H9 (cell line): ENCODE measurements around the gene PRSS56. TPM values are rescaled to one million over a fixed set of nuclear protein-coding genes. Genes with fewer than 3 reads are reported as not detected.

ENCODE experiments used
- DNase-seq: peaks from one replicate; pipeline ENCODE4 v3.0.0-alpha.2; 2017
- H2AFZ ChIP-seq: one replicate; pipeline ENCODE4 v1.6.1; 2013; ENCODE audit warnings: mild to moderate bottlenecking, low read length, control low read depth, moderate library complexity
- H2AK5ac ChIP-seq: 2 replicates; pipeline ENCODE4 v1.6.1; 2013; ENCODE audit warnings: low read length, control low read depth, mixed read lengths; ENCODE audit not compliant: insufficient read length
- H2BK120ac ChIP-seq: one replicate; pipeline ENCODE4 v1.6.1; 2013; ENCODE audit warnings: low read depth, mild to moderate bottlenecking, low read length, control low read depth, inconsistent platforms; ENCODE audit not compliant: poor library complexity, severe bottlenecking
- H2BK12ac ChIP-seq: 2 replicates; pipeline ENCODE4 v1.6.1; 2013; ENCODE audit warnings: low read length, control low read depth, mixed read lengths, low read depth; ENCODE audit not compliant: insufficient read length
- H2BK15ac ChIP-seq: 2 replicates; pipeline ENCODE4 v1.6.1; 2013; ENCODE audit warnings: low read depth, low read length, control low read depth
- H2BK20ac ChIP-seq: one replicate; pipeline ENCODE4 v1.6.1; 2013; ENCODE audit warnings: low read depth, mild to moderate bottlenecking, low read length, control low read depth, inconsistent platforms; ENCODE audit not compliant: poor library complexity, severe bottlenecking
- H2BK5ac ChIP-seq: 2 replicates; pipeline ENCODE4 v1.6.1; 2013; ENCODE audit warnings: low read length, control low read depth, mixed read lengths; ENCODE audit not compliant: insufficient read length
- H3K14ac ChIP-seq: 2 replicates; pipeline ENCODE4 v1.6.1; 2013; ENCODE audit warnings: low read length, control low read depth; ENCODE audit not compliant: insufficient read depth
- H3K18ac ChIP-seq: 2 replicates; pipeline ENCODE4 v1.6.1; 2013; ENCODE audit warnings: low read depth, mild to moderate bottlenecking, mixed read lengths, low read length, control low read depth; ENCODE audit not compliant: insufficient read length
- H3K23ac ChIP-seq: 2 replicates; pipeline ENCODE4 v1.6.1; 2013; ENCODE audit warnings: low read length, control low read depth, mixed read lengths, low read depth; ENCODE audit not compliant: insufficient read length
- H3K23me2 ChIP-seq: 2 replicates; pipeline ENCODE4 v1.6.1; 2013; ENCODE audit warnings: low read depth, mild to moderate bottlenecking, mixed read lengths, low read length, control low read depth; ENCODE audit not compliant: insufficient read length, poor library complexity, severe bottlenecking
- H3K27ac ChIP-seq: 2 replicates; pipeline ENCODE4 v1.5.1; 2013; ENCODE audit warnings: low read length, control low read depth, mixed read lengths, low read depth; ENCODE audit not compliant: insufficient read length
- H3K27me3 ChIP-seq: 2 replicates; pipeline ENCODE4 v1.6.1; 2013; ENCODE audit warnings: low read length, control low read depth, inconsistent platforms; ENCODE audit not compliant: insufficient read depth
- H3K4ac ChIP-seq: 2 replicates; pipeline ENCODE4 v1.6.1; 2013; ENCODE audit warnings: low read depth, mild to moderate bottlenecking, control low read depth, inconsistent platforms, low read length, moderate library complexity
- H3K4me1 ChIP-seq: 2 replicates; pipeline ENCODE4 v1.6.1; 2013; ENCODE audit warnings: low read length, control low read depth, inconsistent platforms; ENCODE audit not compliant: insufficient read depth
- H3K4me2 ChIP-seq: 2 replicates; pipeline ENCODE4 v1.6.1; 2013; ENCODE audit warnings: low read length, control low read depth, mixed read lengths; ENCODE audit not compliant: insufficient read length, insufficient read depth
- H3K56ac ChIP-seq: 2 replicates; pipeline ENCODE4 v1.6.1; 2013; ENCODE audit warnings: low read depth, mild to moderate bottlenecking, mixed read lengths, low read length, control low read depth; ENCODE audit not compliant: insufficient read length
- H3K79me1 ChIP-seq: 2 replicates; pipeline ENCODE4 v1.6.1; 2013; ENCODE audit warnings: low read depth, mild to moderate bottlenecking, moderate library complexity, low read length, control low read depth, inconsistent platforms; ENCODE audit not compliant: insufficient read depth, poor library complexity, severe bottlenecking
- H3K79me2 ChIP-seq: 2 replicates; pipeline ENCODE4 v1.6.1; 2013; ENCODE audit warnings: low read length, control low read depth, inconsistent platforms; ENCODE audit not compliant: insufficient read depth
- H3K9ac ChIP-seq: 2 replicates; pipeline ENCODE4 v1.6.1; 2013; ENCODE audit warnings: low read length, control low read depth, mixed read lengths; ENCODE audit not compliant: insufficient read length; ENCODE audit errors: extremely low read depth
- H3K9me3 ChIP-seq: one replicate; pipeline ENCODE4 v1.6.1; 2013; ENCODE audit warnings: low read depth, low read length, inconsistent platforms; ENCODE audit not compliant: control insufficient read depth
- H3T11ph ChIP-seq: one replicate; pipeline ENCODE4 v1.6.1; 2013; ENCODE audit warnings: mild to moderate bottlenecking, low read length, control low read depth, inconsistent platforms
- H4K20me1 ChIP-seq: one replicate; pipeline ENCODE4 v1.6.1; 2013; ENCODE audit not compliant: control insufficient read depth, insufficient read length, insufficient read depth
- H4K5ac ChIP-seq: 2 replicates; pipeline ENCODE4 v1.6.1; 2013; ENCODE audit warnings: low read depth, mild to moderate bottlenecking, mixed read lengths, low read length, control low read depth; ENCODE audit not compliant: insufficient read length
- H4K8ac ChIP-seq: replicated peaks from 2 replicates; pipeline ENCODE4 v1.6.1; 2013; ENCODE audit warnings: low read length, control low read depth, mixed read lengths, low read depth; ENCODE audit not compliant: insufficient read length
- H4K91ac ChIP-seq: 2 replicates; pipeline ENCODE4 v1.6.1; 2013; ENCODE audit warnings: low read depth, mild to moderate bottlenecking, moderate library complexity, mixed read lengths, low read length, control low read depth; ENCODE audit not compliant: insufficient read length
- H3K27ac Mint-ChIP-seq, 3 experiments: 2 replicates in 2 of 3; 3 replicates in 1 of 3; pipeline ENCODE4 v1.8.0; 2020 to 2021; ENCODE audit warnings: mixed read lengths in 3 of 3, mild to moderate bottlenecking in 1 of 3, moderate library complexity in 1 of 3
- H3K27me3 Mint-ChIP-seq: 2 replicates; pipeline ENCODE4 v1.8.0; 2021; ENCODE audit warnings: low read depth, mild to moderate bottlenecking, moderate library complexity, mixed read lengths
- H3K36me3 Mint-ChIP-seq, 3 experiments: 2 replicates in 2 of 3; 3 replicates in 1 of 3; pipeline ENCODE4 v1.8.0; 2020 to 2021; ENCODE audit warnings: low read depth in 3 of 3, mixed read lengths in 3 of 3; ENCODE audit not compliant: insufficient read depth in 1 of 3
- H3K4me1 Mint-ChIP-seq, 2 experiments: 2 replicates each; pipeline ENCODE4 v1.8.0; 2020; ENCODE audit warnings: mixed read lengths in 2 of 2
- H3K4me3 Mint-ChIP-seq, 2 experiments: 2 replicates in 1 of 2; 3 replicates in 1 of 2; pipeline ENCODE4 v1.8.0; 2020 to 2021; ENCODE audit warnings: mild to moderate bottlenecking in 2 of 2, mixed read lengths in 2 of 2, moderate library complexity in 1 of 2
- H3K9me3 Mint-ChIP-seq, 2 experiments: 2 replicates in 1 of 2; 3 replicates in 1 of 2; pipeline ENCODE4 v1.8.0; 2020; ENCODE audit warnings: mild to moderate bottlenecking in 2 of 2, mixed read lengths in 2 of 2, moderate library complexity in 1 of 2
- CTCF ChIP-seq: fragments of 200-600 bp; sonication (generic); conservative IDR thresholded peaks from 3 replicates; pipeline ENCODE4 v1.8.0; 2021; ENCODE audit warnings: antibody characterized with exemption, mild to moderate bottlenecking
- WGBS: extraction: QIAGEN DNeasy Blood & Tissue Kit; methylation state at CpG from one replicate; pipeline ENCODE4 v1.1.7; 2013; ENCODE audit warnings: missing lambda C conversion rate, low lambda C conversion rate, mixed read lengths; ENCODE audit not compliant: insufficient read length; ENCODE audit errors: extremely low coverage; 5-methylcytosine and 5-hydroxymethylcytosine counted together
- total RNA-seq: library from RNA; stranded (reverse); gene quantifications from 2 replicates; pipeline ENCODE4 v1.2.1, GENCODE V29; 2021

Gene PRSS56
- total RNA-seq, 1 experiment from 2014 or later = not detected

GRCh38 chr2:232527905-232528470, 7.8 kb downstream of the PRSS56 start:
- Mint-ChIP-seq H3K36me3 (no peaks in the 10 kb centered on the region; a peak in 1 of 7 replicates), H3K27me3 (peaks cover 65% of the 10 kb centered on the region), H3K4me3 (no peak overlapping the region), H3K4me1 (peaks cover 7 to 25% of the 10 kb centered on the region in 2 experiments), H3K9me3 (no peaks in the 10 kb centered on the region), H3K27ac (no peak overlapping the region)
- Histone ChIP-seq H2BK20ac (no peak overlapping the region), H3K27me3 (peaks cover 8% of the 10 kb centered on the region), H2BK12ac (no peak overlapping the region), H3K4me2 (no peak overlapping the region), H2BK15ac (no peak overlapping the region), H4K20me1 (no peaks in the 10 kb centered on the region), H2BK5ac (no peak overlapping the region), H2AFZ (no peak overlapping the region), H3K79me2 (no peaks in the 10 kb centered on the region), H3K14ac (no peak overlapping the region), H2AK5ac (no peak overlapping the region), H3K9me3 (no peaks in the 10 kb centered on the region), H3K4ac (no peak overlapping the region), H3K56ac (no peak overlapping the region), H4K8ac (no peak overlapping the region), H3K23me2 (peaks cover 9% of the 10 kb centered on the region), H3K27ac (no peak overlapping the region), H3K18ac (no peak overlapping the region), H3K23ac (no peak overlapping the region), H3K9ac (no peak overlapping the region), H4K5ac (no peak overlapping the region), H3K79me1 (no peaks in the 10 kb centered on the region), H3T11ph (no peak overlapping the region), H4K91ac (no peak overlapping the region), H3K4me1 (no peaks in the 10 kb centered on the region), H2BK120ac (no peak overlapping the region)
- no peak for DNase-seq
- WGBS = no CpG with 5 or more reads among the region's 6 CpGs
- TF ChIP-seq CTCF = no peak
